Right lobe of liver (tissue), 4 donors: ENCODE data around the gene SERPINB10.

ENCODE experiments used
- POLR2A ChIP-seq: fragments of 450-650 bp; IDR thresholded peaks from one replicate; pipeline ENCODE4 v1.6.1; 2017; ENCODE audit warnings: antibody characterized with exemption, mild to moderate bottlenecking
- TF ChIP-seq, protein P1 (sequence below), 4 donors: fragments of 200-600 bp in 3 of 4; fragments of 450-650 bp in 1 of 4; IDR thresholded peaks; one replicate each; pipeline versions ENCODE4 v1.5.1 to v1.8.0; 2016 to 2022; ENCODE audit warnings: antibody characterized with exemption in 4 of 4, mild to moderate bottlenecking in 2 of 4
- donor health status: DM: no; HTN: no; CAD: no.
- donor health status: DM: no; HTN: no; CAD: no.
- donor health status: DM: no; HTN: yes; CAD: no.

DNA sequence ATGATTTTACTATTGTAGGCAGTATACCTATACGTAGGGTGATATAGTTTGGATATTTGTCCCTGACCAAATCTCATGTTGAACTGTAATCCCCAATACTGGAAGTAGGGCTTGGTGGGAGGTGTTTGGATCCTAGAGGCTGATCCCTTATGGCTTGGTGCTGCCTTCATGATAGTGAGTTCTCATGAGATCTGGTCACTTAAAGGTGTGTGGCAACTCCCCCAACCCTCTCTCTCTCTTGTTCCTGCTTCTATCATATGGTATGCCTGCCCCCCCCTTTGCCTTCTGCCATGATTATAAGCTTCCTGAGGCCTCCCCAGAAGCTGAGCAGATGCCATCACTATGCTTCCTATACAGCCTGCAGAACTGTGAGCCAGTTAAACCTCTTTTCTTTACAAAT, 1.7 kb upstream of the SERPINB10 start:
- no peak for TF ChIP-seq POLR2A
- TF ChIP-seq, protein P1, sequence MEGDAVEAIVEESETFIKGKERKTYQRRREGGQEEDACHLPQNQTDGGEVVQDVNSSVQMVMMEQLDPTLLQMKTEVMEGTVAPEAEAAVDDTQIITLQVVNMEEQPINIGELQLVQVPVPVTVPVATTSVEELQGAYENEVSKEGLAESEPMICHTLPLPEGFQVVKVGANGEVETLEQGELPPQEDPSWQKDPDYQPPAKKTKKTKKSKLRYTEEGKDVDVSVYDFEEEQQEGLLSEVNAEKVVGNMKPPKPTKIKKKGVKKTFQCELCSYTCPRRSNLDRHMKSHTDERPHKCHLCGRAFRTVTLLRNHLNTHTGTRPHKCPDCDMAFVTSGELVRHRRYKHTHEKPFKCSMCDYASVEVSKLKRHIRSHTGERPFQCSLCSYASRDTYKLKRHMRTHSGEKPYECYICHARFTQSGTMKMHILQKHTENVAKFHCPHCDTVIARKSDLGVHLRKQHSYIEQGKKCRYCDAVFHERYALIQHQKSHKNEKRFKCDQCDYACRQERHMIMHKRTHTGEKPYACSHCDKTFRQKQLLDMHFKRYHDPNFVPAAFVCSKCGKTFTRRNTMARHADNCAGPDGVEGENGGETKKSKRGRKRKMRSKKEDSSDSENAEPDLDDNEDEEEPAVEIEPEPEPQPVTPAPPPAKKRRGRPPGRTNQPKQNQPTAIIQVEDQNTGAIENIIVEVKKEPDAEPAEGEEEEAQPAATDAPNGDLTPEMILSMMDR (IDR thresholded peaks at IDR 0.05) = no peak
